Neutrophil (primary cell): Measurements from ENCODE around the gene FNIP1.
"Not testable (repeated sequence)": the region's sequence is repeated elsewhere in the genome, so short reads cannot be mapped to it uniquely, and the experiment has no call there.

Source experiments
- H3K27ac ChIP-seq: fragments of 200-600 bp; sonication (generic); 2 replicates; pipeline ENCODE4 v1.5.1; 2016; ENCODE audit warnings: mild to moderate bottlenecking, moderate library complexity
- H3K27me3 ChIP-seq: fragments of 200-600 bp; sonication (generic); 2 replicates; pipeline ENCODE4 v1.6.0; 2016; ENCODE audit warnings: mild to moderate bottlenecking
- H3K36me3 ChIP-seq: fragments of 200-600 bp; sonication (generic); 2 replicates; pipeline ENCODE4 v1.5.1; 2017
- H3K4me1 ChIP-seq, 2 experiments: fragments of 200-600 bp in 1 of 2; sonication (generic) in 1 of 2; 1 replicate in 1 of 2; 2 replicates in 1 of 2; pipeline versions ENCODE4 v1.5.1 to v1.6.1; 2013 to 2016; ENCODE audit warnings: low read depth in 1 of 2, low read length in 1 of 2, mild to moderate bottlenecking in 1 of 2, moderate library complexity in 1 of 2; ENCODE audit not compliant: control insufficient read depth in 1 of 2, insufficient read depth in 1 of 2
- H3K4me3 ChIP-seq, 2 experiments: fragments of 200-600 bp in 1 of 2; sonication (generic) in 1 of 2; 1 replicate in 1 of 2; 2 replicates in 1 of 2; pipeline ENCODE4 v1.5.1; 2013 to 2016; ENCODE audit warnings: low read depth in 1 of 2, low read length in 1 of 2, mild to moderate bottlenecking in 1 of 2, moderate library complexity in 1 of 2
- H3K9me3 ChIP-seq: fragments of 200-600 bp; sonication (generic); 2 replicates; pipeline ENCODE4 v1.5.1; 2016
- CTCF ChIP-seq: fragments of 200-600 bp; sonication (generic); IDR thresholded peaks from 2 replicates; pipeline ENCODE4 v1.5.1; 2016; ENCODE audit warnings: antibody characterized with exemption

FNIP1 gene

GRCh38 chr5:131684051-131684450 lies 112.8 kb downstream of the FNIP1 start:
- Histone ChIP-seq H3K9me3 (no peaks in the 10 kb centered on the region), H3K27me3 (no peaks in the 10 kb centered on the region), H3K27ac (no peak overlapping the region), H3K36me3 (no peaks in the 10 kb centered on the region), H3K4me3 (no peak overlapping the region), H3K4me1 (peaks cover 21 to 30% of the 10 kb centered on the region in 2 experiments)
- TF ChIP-seq CTCF = no peak

GRCh38 chr5:131682826-131683225 lies 114.0 kb downstream of the FNIP1 start:
- Histone ChIP-seq H3K36me3 (no peaks in the 10 kb centered on the region), H3K27ac (peak overlapping the region; percentile 81), H3K9me3 (no peaks in the 10 kb centered on the region), H3K4me1 (peaks cover 33 to 42% of the 10 kb centered on the region in 2 experiments), H3K27me3 (no peaks in the 10 kb centered on the region), H3K4me3 (peak overlapping the region in 1 of 2 experiments; percentile 13)
- no peak for TF ChIP-seq CTCF

- Histone ChIP-seq H3K27ac (peak overlapping the region; percentile 81), H3K27me3 (no peaks in the 10 kb centered on the region), H3K4me1 (peaks cover 39 to 49% of the 10 kb centered on the region in 2 experiments), H3K36me3 (peaks cover 5% of the 10 kb centered on the region), H3K9me3 (no peaks in the 10 kb centered on the region), H3K4me3 (peak overlapping the region in 1 of 2 experiments; percentile 13)
- TF ChIP-seq CTCF = no peak
Observed at GRCh38 chr5:131682175-131682574, 114.6 kb downstream of the FNIP1 start.

GRCh38 chr5:131679911-131680310 lies 116.9 kb downstream of the FNIP1 start:
- no peaks in the 10 kb centered on the region for H3K9me3 ChIP-seq
- TF ChIP-seq CTCF = no peak
- H3K36me3 ChIP-seq = peaks cover 17% of the 10 kb centered on the region
- H3K4me1 ChIP-seq = peaks cover 58 to 69% of the 10 kb centered on the region in 2 experiments
- peak overlapping the region; percentile 75 for H3K27ac ChIP-seq
- H3K27me3 ChIP-seq = no peaks in the 10 kb centered on the region
- H3K4me3 ChIP-seq = no peak overlapping the region

- not testable (repeated sequence) for H3K27me3 ChIP-seq, H3K9me3 ChIP-seq
- Histone ChIP-seq H3K27ac (peak overlapping the region; percentile 75), H3K4me1 (peaks cover 58 to 72% of the 10 kb centered on the region in 2 experiments), H3K4me3 (peak overlapping the region in 1 of 2 experiments; percentile 4), H3K36me3 (peaks cover 22% of the 10 kb centered on the region)
Observed at GRCh38 chr5:131678273-131678672, 118.5 kb downstream of the FNIP1 start.

- no peaks in the 10 kb centered on the region for H3K9me3 ChIP-seq
- no peak overlapping the region for H3K4me3 ChIP-seq
- H3K36me3 ChIP-seq = peaks cover 23% of the 10 kb centered on the region
- no peak for TF ChIP-seq CTCF
- H3K27me3 ChIP-seq = no peaks in the 10 kb centered on the region
- H3K27ac ChIP-seq = peak overlapping the region; percentile 75
- H3K4me1 ChIP-seq = peaks cover 57 to 68% of the 10 kb centered on the region in 2 experiments
Observed at GRCh38 chr5:131677115-131677514, 119.7 kb downstream of the FNIP1 start.
